Middle frontal gyrus (tissue), 1 donor: ENCODE data around the gene SYNGR2.
"Not testable (repeated sequence)": the region's sequence is repeated elsewhere in the genome, so short reads cannot be mapped to it uniquely, and the experiment has no call there.

Experiments
- DNase-seq: peaks from one replicate; pipeline ENCODE4 v3.0.0-alpha.2; 2015; ENCODE audit warnings: low spot score; ENCODE audit errors: extremely low spot score

The SYNGR2 gene

DNA sequence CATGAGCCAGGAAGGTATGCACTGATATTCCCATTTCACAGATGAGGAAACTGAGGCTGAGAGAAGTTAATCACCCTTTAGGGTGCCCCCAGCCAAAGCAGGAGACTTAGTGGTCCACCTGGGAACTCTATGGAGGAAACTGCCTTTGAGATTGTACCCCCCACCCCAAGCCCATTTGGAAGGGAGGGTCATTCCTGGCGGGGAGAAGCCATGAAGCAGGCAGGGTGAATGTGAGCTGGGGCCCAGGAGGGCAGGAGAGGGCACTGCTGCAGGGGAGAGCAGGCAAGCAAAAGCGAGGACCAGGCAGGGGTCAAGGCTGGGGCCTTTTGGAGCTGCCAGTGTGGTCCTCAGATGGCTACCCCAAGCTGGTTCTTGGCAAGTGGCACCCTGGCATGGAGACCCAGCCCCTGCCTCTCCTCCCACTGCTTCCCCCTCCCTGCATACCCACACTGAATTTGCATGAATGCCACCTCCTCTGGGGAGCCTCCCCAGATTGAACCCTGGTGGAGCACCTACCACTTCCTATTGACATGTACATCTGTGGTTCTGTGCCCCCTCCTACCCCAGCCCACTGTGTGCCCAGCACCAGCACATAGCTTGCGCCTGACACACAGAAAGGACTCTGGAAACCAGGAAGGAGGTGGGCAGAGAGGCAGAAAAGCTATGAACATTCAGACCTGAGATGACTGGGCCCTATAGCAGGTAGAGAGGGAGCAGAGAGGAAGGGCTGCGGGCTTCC is 38.9 kb upstream of the SYNGR2 start:
- DNase-seq = no peak

DNA sequence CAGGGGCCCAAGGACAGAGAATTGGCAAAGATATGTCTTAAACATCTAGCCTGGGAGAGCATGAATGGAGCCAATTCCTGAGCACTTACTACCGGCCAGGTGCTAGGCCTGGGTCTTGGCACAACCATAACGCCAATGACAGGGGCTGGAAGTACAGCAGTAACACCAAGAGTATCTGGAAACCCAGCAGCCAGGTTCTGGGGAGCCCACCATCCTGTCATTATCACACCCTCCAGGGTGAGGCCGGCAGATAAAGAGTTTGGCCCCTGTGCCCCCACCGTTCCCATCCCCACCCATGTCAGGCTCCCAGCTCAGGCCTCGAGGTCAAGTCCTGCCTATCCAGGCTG is 38.3 kb upstream of the SYNGR2 start:
- DNase-seq = no peak

DNA sequence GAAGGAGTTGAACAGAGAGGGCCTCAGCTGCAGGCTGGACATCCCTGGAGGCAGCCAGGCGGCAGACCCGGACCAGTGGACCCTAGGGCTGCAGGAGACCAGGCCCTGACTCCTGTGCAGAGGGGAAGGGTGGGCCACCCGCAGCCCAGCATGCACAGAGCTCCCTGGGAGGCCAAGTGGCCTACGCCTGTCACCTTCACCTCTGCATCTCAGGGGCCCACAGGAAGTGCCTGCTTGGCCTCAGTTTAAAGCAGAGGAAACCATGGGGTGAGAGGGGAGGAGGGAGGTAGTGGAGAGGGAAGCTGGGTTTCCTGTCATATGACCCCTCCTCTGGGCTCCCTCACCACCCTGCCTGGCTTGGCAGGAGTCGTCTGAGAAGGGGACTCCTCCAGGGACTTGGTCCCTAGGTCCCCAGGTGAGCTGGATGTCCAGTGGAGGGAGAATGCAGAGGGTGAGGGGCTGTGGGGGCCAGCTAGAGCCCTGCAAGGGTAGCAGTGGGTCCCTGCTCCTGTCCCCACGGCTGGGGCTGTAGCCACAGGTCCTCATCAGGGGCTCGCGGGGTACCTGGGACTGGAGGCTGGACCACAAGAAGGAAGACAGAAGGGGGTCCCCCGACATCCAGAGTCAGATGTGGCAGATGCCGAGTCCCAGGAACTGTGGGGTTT is 37.8 kb upstream of the SYNGR2 start, which contains the start of gene TMC8:
Gene TMC8 (plus strand): TSS at position 335 of the 665 bp plus-strand sequence. CDS start 818 bp downstream, outside the sequence.
- DNase-seq = no peak

DNA sequence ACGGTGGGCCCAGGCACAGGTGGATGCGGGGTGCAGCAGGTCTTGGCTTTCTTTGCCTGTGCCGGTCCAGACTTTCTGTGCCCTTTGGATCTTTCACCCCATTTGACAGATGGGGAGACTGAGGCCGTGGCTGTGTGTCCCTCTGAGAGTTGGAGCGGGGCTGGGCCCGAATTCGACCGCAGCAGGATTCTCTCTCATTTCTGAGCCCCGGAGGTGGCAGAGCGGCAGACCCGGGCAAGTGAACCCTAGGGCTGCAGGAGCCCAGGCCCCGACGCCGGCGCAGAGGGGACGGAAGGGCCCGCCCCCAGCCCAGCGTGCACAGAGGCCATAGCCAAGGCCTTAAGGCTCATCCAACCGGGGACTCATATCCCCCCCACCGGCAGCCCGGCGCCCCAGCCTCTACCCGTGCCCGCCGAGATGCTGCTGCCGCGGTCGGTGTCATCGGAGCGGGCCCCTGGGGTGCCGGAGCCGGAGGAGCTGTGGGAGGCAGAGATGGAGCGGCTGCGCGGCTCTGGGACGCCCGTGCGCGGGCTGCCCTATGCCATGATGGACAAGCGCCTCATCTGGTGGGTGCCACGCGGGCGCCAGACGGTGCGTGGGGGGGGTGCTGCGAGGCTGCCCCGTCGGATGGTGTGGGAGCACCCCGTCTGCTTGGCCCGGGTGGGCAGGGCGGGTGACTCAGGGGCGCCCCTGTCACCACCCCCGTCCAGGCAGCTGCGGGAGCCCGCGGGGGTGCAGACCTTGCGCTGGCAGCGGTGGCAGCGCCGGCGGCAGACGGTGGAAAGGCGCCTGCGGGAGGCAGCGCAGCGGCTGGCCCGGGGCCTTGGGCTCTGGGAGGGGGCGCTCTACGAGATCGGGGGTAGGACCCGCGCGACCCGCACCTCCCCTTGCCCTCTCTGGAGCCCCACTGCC is 37.0 kb upstream of the SYNGR2 start:
- no peak for DNase-seq

DNA sequence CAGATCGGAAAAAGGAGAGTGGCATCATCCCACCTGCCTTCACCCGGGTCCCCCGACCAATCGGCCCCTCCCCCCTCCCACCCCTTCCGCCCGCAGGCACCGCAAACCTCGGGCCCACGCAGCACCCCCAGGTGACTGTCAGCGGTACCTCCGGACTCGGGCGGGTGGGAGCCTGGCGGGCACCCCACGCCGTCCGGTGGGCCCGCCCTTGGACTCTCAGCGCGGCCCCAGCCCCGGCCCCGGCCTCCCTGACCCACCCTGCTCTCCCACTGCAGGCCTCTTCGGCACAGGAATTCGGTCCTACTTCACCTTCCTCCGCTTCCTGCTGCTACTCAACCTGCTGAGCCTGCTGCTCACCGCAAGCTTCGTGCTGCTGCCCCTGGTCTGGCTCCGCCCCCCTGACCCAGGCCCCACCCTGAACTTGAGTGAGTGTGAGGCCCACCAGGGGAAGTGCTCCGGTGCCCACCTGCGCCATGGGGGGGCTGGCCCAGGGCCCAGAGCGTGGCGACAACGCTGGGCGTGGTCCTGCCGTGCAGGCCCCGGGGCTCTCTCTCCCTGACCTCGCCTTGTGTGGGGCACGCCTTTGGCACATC is 36.2 kb upstream of the SYNGR2 start:
- no peak for DNase-seq

DNA sequence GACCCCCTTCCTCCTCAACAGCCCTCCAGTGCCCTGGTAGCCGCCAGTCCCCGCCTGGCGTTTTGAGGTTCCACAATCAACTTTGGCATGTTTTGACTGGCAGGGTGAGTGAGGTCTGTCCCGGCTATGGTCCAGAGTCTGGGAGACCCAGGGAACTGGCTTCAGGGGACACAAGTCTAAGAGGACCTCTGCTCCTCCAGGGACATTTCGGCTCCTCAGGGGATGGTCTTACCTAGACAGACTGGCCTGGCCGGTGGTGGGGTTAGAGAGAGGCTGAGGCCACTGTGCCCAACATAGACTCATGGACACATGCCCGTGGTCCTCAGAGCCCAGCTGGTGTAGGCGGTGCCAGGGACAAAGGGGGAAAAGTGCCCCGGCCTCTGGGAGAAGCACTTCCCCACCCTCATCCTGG is 35.6 kb upstream of the SYNGR2 start:
- no peak for DNase-seq

DNA sequence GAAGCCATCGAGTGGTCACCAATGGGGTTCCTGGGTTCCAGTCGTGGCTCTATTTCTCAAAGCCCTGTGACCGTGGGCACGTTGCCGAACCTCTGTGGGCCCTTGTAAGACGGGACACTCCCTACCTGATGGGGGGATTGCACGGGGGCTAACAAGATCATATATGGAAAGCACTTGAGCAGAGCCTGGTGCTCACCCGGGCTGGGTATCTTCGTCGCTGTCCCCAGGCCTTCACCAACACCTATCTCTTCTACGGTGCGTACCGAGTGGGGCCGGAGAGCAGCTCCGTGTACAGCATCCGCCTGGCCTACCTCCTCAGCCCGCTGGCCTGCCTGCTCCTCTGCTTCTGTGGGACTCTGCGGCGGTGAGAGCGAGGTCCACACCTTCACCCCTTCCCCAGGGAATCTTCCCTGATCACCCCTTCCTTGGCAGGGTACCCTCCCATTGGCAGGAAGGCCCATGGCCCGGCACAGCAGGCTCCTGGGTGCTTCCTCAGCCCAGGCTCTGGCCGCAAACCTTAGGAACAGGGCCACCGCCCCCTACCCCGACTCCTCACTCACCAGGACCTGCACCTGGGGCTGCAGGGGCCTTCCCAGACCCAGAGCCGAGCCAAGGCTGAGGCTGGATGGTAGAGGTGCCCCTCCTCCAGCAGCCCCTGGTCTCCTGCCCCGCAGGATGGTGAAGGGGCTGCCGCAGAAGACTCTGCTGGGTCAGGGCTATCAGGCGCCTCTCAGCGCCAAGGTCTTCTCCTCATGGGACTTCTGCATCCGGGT is 35.0 kb upstream of the SYNGR2 start:
- no peak for DNase-seq

DNA sequence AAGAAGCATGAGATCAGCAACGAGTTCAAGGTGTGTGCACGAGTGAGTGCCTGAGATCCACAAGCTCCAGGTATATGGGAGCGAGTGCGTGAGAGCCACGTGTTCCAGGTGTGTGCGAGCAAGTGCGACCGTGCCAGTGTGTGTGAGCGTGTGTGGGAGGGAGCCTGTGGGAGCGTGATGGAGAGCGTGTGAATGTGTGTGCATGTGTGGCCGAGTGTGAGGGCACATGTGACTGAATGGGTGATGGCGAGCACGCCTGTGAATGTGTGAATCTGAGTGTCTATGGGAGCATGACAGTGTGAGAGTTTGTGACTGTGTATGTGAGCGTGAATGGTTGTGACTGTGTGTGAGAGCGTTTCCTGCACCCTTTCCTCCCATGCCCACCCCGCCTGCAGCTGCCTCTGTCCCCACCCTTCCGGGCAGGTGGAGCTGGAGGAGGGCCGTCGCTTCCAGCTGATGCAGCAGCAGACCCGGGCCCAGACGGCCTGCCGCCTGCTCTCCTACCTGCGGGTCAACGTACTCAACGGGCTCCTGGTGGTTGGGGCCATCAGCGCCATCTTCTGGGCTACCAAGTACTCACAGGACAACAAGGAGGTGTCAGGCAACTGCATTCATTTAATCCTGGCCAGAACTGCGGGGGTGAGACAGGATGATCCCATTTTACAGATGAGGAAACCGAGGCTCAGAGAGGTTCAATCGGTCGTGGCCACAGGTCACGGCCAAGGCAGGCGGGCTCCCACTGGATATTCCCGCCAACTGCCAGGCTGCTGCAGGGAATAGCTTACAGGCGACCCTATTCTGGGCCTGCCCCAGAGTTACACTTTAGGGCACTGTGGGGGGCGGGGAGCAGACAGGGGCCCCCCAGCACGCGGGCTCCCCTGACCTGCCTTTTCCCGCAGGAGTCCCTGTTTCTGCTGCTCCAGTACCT is 34.1 kb upstream of the SYNGR2 start:
- DNase-seq = no peak

DNA sequence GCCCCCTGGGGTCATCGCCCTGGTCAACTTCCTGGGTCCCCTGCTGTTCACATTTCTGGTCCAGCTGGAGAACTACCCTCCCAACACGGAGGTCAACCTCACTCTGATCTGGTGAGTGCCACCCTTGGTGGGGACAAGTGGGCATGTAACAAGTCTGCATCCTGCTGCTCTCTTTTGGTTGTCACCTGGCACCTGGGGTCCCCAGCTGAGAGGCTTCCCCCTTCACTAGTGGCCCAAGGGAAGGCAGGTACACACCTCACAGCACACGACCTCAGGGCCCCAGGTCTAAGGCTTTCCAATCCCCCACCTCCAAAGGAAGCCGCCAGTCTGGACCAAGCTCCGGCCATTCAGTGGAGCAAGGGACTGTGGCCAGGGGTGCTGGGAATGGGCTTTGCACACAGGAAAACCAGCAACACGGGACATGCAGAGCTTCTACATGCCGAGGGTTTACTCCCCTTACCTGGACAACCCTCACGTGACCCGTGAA is 33.4 kb upstream of the SYNGR2 start:
- DNase-seq = no peak

DNA sequence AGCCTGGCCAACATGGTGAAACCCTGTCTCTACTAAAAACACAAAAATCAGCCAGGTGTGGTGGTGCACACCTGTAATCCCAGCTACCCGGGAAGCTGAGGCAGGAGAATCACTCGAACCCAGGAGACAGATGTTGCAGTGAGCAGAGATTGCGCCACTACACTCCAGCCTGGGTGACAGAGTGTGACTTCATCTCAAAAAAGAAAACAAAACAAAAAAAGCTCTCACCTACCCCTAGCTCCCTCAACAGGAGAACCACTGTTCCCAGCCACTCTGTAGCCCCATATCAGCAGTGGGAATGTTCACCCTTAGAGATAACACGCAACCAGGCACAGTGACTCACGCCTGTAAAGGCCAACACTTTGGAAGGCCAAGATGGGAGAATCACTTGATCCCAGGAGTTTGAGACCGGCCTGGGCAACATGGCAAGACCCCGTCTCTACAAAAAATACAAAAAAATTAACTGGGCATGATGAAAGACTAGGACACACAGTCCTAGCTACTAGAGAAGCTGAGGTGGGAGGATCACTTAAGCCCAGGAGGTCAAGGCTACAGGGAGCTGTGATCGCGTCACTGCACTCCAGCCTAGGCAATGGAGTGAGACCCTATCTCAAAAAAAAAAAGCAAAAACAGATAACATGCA is 32.4 kb upstream of the SYNGR2 start:
- no peak for DNase-seq

DNA sequence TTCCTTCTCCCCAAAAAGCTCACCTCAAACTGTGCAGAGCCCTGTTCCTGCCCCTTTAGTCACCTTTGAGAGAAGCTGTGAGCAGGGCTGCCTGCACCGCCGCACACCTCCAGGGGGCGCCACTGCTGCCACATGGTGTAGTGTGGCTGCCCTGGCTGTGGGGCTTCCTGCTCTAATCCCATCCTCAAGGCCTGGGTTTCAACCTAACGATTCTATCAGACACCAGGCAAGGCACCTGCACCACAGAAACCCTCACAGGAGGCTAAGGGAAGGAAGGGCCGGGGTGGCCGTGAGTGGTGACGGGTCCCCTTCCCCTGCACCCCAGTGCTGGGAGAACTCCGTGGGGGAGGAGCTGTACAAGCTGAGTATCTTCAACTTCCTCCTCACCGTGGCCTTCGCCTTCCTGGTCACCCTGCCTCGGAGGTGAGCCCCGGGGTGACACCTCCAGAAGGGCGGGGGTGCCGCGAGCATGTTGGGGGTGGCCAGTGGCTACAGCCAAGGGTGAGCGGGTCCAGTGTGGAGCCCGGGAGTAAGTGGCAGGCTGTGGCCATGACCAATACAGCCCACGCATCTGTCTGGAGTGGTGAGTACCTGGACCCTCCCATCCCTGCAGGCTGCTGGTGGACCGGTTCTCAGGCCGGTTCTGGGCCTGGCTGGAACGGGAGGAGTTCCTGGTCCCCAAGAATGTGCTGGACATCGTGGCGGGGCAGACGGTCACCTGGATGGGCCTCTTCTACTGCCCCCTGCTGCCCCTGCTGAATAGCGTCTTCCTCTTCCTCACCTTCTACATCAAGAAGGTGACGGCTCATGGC is 30.8 kb upstream of the SYNGR2 start:
- no peak for DNase-seq

DNA sequence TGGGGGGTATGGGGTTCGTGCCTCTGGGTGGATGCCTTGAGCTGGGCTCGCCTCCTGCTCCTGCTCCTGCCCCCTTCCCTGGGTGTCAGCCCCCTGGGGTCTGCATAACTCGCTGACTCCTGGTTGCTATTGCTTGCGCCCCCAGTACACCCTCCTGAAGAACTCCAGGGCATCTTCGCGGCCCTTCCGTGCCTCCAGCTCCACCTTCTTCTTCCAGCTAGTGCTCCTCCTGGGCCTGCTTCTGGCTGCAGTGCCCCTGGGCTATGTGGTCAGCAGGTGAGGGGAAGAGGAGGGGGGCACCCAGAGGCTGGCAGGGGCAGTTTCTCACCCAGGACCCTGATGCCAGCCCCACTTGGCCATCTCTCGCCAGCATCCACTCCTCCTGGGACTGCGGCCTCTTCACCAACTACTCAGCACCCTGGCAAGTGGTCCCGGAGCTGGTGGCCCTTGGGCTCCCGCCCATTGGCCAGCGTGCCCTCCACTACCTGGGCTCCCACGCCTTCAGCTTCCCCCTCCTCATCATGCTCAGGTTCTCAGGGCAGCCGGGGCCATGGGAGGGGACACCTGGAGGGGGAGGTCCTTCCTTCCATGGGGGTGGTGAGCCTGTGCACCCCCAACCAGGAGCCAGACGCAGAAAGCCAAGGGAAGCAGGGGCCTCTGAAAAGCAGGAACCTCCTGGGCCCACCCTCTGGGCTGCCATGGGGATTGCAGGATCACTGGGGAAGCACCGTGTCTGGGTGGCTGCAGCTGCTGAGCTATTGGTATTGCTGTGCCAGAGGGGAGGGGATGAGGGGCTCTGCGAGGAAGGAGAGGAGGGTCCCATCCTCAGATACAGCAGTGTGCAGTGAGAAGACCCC is 29.9 kb upstream of the SYNGR2 start:
- DNase-seq = no peak

DNA sequence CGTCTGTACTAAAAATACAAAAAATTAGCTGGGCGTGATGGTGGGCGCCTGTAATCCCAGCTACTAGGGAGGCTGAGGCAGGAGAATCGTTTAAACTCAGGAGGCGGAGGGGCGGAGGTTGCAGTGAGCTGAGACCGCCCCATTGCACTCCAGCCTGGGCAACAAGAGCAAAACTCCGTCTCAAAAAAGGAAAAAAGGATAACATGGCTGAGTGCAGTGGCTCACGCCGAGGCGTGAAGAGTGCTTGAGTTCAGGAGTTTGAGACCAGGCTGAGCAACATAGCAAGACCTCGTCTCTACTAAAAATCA is 28.6 kb upstream of the SYNGR2 start:
- DNase-seq = not testable (repeated sequence)

DNA sequence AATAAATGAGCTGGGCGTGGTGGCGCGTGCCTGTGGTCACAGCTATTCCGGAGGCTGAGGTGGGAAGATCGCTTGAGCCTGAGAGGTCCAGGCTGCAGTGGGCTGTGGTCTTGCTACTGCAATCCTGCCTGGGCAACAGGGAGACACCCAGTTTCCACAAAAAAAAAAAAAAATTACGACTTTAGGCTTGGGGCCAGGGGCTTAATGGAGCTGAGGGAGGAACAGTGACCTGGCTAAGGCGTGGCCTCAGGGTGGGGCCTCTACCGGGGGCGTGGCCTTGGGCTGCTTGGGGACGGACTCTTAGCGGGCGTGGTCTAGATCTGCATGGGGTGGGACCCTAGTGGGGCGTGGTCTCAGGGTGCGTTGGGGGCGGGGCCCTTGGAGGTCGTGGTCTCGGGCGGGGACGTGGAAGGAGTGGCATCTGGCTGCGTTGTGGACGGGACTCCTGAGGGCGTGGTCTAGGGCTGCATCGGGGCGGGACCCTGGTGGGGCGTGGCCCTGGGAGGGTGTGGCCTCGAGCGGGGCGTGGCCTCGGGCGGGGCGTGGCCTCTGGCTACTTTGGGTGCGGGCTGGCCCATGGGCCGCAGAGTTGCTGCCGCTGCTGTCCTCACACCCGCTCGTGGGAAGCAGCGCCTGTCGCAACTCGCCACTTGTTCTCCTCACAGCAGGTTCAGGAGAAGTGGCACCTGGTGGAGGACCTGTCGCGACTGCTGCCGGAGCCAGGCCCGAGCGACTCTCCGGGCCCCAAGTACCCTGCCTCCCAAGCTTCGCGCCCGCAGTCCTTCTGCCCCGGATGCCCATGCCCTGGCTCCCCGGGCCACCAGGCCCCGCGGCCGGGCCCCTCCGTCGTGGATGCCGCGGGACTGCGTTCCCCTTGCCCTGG is 28.0 kb upstream of the SYNGR2 start:
- no peak for DNase-seq

DNA sequence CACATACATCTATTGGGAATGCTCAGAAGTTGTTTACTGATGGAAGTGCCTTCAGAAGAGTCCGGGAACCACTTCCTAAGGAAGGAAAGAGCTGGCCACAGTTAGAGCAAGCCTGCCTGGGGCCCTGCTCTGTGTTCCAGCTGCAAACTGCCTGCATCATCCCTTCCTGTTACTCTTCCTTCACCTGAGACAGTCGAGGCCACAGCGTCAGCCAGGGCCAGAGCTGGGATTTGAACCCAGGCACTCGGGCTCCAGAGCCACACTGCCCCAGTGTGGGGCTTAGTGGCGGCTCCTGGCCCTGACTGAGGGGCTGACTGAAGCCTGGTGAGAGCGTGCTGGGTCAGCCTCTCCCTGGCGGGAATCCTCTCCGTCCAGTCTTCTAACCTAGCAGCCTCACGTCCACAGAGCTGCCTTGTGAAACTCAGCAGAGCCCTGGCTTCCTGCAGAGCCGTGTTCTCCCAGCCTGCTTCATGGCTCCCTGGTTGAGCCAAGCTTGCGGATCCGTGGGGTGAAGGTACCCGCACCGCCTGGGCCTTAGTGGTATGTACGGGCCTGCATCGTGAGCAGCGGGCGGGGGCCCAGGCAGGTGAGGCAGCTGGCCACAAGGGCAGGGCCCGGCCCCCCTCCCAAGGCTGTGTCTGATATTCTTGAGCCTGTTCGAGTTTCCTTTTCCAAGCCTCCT is 26.8 kb upstream of the SYNGR2 start:
- no peak for DNase-seq
